Activated CD8-positive, alpha-beta memory T cell treated with anti-CD3 and anti-CD28 coated beads, Interleukin-2, amount 50 U/mL, for 4 hours (primary cell): ENCODE results near the gene EPHA2.

Experiments
- DNase-seq: peaks from one replicate; pipeline ENCODE4 v3.0.0-alpha.2; 2020

EPHA2 gene

GRCh38 chr1:16133007-16133961 is 22.6 kb downstream of the EPHA2 start:
- no peak for DNase-seq

- DNase-seq: no peak
These were observed 23.5 kb downstream of the EPHA2 start for GRCh38 chr1:16132325-16132785.

- DNase-seq: no peak
These were observed 24.1 kb downstream of the EPHA2 start for GRCh38 chr1:16131636-16132324.

DNA sequence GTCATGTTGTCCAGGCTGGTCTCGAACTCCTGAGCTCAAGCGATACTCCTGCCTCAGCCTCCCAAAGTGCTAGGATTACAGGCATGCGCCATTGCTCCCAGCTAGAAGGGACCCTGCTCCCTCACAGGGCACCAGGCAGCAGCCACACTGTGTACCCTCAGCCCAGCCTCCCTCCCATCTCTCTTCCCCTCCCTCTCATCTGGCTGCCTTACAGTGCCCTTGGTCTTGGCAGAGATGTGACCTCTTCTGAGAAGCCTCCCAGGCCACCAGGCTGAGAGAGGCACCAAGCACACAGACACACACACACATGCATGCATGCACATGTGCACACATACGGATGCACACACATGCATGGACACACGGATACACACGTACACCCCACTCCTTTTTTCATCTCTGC is 25.0 kb downstream of the EPHA2 start:
- no peak for DNase-seq

- no peak for DNase-seq
These were observed 25.8 kb downstream of the EPHA2 start for GRCh38 chr1:16129921-16130543.

DNA sequence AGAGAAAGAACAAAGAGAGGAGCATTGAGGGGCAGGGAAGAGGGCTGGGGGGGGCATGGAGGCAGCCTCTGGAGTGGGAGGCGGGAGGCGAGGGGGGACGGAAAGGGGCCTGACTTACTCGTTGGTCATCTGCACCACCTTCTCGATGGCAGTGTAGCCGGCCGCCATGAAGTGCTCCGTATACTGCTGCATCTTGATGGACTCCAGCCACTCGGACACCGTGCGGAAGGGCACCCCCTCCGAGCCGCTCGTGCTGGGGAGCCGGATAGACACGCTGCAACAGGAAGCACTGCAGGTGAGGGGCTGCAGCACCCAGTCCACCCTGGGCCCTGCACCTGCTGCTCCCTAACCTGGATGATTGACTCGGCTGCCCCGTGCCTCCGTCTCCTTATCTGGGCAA is 26.6 kb downstream of the EPHA2 start:
- no peak for DNase-seq

DNA sequence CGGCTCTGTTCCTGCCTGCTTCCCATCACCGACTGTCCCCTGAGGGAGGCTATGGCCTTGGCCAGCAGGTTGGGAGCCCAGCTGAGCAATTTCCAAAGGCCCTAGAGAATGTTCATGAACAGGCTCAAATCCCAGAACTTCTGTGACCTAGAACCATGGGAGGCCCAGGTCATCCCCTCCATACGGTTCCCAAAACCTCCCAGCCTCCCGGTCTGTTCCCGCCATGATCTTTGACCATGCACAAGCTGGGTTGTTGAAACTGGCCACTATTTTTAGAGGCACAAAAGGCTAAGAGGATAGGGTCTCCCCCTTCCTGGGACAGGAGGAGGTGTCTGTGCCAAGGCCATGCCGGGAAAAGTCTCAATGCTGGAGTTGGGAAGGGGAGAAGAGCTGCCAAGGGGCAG is 27.5 kb downstream of the EPHA2 start:
- no peak for DNase-seq

GRCh38 chr1:16127676-16128337 is 28.1 kb downstream of the EPHA2 start:
- no peak for DNase-seq

DNA sequence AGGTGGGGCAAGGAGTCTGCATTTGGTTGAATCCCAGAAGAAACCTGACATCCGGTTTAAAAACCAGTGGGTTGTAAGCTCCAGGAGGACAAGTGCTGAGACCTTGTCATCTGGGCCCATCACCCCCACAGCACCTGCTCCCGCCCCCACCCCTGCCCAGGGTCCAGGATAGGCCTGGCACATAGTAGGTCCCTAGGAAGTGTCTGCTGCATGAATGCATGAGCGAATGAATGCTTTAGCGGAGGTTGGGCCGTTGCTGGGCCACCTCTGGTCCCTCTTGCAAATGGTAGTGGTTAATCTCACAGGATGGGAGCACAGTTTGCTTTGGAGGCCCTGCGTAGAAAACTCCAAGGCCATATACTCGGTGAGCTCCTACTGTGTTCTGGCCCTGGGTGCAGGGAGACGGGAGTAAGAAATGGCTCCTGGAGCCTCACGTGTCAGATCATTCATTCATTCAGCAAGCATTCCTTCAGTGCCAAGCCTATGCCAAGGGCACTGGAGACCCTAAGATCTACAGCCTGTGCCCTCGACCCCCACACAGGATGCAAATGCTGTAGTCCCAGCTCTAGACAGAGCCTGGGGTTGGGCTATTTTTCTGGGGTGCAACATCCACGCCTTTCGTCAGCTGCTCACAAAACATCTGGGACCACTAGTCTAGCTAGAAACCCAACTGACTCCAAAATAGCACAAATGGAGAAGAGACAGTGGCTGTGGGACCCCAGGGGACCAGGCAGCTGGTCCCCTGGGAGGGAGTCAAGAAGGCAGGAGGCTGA is 28.9 kb downstream of the EPHA2 start:
- no peak for DNase-seq

DNA sequence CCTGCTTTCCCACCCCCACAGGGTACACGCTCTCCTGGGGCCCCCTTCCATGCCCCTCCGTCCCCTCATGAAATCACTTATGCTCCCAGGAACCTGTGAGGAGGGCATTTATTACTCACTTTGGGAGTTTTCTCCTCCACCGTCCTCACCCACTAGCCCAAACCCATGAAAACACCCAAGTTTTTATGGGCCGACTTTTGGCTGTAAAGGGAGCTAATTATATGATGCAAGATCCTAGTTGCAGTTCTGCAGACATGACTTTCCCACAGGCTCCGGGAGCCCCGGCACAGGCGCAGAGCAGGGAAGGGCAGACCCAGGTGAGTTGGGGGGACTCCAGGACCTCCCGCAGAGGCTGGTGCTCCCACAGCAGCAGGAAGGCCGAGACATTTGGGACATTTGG is 29.7 kb downstream of the EPHA2 start:
- DNase-seq: no peak

DNA sequence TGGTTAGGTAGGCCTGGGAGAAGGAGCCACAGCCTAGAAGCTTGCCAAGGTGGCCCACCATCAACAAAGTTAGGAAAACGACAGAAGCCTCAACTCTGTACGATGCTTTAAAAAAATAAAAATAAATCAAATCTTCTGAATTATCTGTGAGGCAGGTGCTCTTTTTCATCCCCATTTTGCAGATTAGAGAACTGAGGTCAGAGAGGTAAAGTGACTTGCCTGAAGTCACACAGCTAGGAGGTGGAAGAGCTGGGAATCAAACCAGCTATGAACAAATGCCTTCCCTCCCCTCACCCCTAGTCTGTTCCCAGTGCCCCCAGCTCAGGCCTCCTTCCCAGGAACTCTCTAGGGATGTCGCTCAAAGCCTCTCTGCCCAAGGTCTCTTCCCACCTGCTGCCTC is 30.4 kb downstream of the EPHA2 start:
- DNase-seq: no peak

- no peak for DNase-seq
These were observed 30.8 kb downstream of the EPHA2 start for GRCh38 chr1:16125088-16125470.

DNA sequence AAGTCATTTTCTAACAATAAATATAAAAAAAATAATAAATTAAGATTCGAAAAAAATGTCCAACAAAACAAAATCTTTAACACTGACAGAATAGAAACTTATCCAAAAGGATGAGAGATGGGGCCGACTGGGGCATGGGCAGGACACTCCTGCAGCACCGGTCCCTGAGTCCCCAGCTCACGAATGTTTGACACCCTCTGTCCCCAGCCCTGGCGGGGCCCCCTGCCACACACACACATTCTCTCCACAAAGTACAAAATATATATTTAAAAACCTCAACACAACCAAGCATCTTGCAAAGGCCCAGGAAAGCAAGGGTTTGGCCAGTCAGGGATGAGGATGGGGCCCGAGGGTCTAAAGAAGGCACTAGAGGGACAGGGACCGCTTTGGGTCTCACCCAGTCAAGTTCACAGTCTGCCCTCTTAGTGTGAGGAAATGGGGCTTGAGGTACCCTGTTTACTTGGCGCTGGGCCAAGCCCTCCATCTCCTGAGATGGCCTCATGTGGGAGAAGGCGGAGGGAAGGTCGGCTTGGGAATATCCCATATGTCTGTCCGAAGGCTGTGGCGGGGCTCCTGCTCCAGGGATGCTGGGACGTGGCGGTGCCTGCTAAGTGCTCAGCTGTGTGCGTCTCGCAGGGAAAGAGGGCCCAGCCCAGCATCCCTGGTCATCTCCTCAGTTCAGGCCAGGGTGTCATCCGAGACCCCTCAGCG is 31.3 kb downstream of the EPHA2 start:
- no peak for DNase-seq

- peak; percentile 57 for DNase-seq
These were observed 33.0 kb downstream of the EPHA2 start for GRCh38 chr1:16122916-16123315.

DNA sequence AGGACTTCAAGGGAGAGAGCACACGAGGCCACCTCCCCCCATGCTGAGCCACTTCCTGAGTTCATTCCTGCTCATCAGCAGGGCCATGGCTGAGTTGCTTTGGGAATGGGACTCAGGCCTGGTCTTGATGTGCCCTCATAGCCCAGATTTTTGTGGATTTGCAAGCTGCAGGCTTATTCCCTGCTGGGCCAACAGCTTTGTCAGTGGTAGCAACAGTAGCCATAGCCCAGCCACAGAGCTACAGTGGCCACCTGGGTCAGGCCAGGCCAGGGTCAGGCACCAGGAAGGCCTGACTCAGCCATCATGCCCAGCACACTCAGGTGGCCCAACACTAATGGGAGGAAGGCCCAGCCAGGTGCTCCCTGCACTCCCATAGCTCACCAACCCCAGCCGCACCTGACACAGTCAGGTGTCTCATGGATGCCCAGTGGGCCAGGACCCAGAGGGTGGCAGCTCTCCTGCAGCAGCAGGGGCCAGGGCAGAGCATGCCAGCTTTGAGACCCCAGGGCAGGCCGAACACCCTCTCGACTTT is 33.5 kb downstream of the EPHA2 start:
- no peak for DNase-seq

DNA sequence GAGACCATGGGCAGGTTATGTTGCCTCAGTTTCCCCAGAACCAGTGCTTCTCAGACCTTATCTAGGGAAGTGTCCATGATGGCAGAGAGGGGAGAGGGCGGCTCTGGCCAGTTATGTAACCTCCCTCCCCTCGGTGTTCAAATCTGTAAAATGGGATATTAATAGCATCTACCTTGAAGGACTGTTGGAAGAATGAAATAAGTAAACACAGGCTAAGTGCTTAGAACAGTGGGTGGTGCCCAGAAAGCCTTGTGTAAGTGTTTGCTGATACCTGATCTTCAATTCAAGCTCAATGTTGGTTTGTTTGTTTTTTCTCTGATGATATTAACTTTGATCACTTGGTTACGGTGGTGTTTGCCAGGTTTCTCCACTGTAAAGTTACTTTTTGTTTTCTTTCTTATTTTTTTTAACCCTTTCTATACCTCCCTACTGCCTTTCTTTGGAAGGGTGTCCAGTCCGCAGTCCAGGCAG is 34.9 kb downstream of the EPHA2 start:
- DNase-seq: no peak

GRCh38 chr1:16120407-16120806 is 35.5 kb downstream of the EPHA2 start:
- no peak for DNase-seq

- no peak for DNase-seq
These were observed 35.9 kb downstream of the EPHA2 start for GRCh38 chr1:16119926-16120325.

DNA sequence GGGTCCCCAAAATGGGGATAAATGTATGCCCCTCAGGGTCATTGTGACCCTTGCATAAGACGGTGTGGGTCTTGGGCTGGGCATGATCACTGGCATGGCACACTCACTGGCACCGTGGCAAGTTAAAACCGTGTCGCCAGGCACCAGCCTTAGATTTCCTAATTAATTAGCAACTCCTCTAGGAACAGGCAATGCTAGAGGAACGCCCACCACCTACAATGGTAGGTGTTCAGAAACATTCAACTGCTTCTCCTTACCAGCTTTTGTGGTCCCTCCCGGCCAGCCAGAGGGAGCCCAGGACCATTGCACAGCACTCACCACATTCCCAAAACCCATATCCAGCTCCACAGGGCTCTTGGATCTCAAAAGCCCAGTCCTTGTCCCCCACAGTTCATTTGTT is 36.4 kb downstream of the EPHA2 start:
- no peak for DNase-seq

DNA sequence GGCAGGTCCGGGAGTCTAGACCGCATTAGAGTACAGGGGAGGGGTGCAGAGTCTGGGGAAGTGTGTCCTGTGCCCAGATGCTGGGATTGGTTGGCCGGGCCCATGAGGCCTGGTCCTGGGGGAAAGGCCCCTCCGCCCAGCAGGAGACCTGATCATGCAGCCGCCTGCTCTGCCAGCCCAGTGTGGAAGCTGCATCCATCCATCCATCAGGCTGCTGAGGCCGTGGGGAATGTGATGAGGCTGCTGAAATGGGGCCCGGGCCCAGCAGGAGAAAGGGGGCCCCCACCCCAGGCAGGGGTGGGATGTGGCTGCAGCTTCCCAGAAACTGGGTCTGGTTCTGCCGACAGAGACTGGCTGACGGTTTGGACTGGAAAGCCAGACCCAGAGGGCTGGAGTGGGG is 37.2 kb downstream of the EPHA2 start:
- no peak for DNase-seq

DNA sequence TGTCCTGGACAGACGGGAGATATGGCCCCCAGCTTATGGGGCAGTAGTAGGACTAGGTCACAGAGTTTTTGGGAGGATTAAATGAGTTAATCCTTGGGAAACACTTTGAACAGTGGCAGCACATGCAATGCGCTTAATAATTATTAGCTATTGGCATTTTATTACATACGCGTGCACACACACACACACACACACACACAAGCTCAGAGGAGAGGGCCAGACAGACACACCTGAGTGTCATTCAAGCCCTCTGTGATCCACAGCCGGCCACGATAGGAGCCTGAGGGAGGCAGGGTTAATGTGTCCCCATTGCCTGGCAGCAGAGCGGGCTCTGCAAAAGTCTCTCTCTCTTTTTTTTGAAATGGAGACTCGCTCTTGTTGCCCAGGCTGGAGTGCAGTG is 37.9 kb downstream of the EPHA2 start:
- no peak for DNase-seq
